ENCODE results near the gene WDR27.
"Not testable (repeated sequence)": the region's sequence is repeated elsewhere in the genome, so short reads cannot be mapped to it uniquely, and the experiment has no call there.

WDR27 gene

DNA sequence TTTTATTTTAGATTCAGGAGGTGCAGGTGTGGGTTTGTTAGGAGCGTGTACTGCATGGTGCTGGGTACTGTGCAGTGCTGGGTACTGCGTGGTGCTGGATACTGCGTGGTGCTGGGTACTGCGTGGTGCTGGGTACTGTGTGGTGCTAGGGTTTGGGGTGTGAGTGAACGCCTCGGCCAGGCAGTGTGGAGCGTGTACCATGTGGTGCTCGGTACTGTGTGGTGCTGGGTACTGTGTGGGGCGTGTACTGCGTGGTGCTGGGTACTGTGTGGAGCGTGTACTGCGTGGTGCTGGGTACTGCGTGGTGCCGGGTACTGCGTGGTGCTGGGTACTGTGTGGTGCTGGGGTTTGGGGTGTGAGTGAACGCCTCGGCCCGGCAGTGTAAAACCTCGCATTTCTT is 62.9 kb downstream of the WDR27 start:
- DNase-seq = no peak

DNA sequence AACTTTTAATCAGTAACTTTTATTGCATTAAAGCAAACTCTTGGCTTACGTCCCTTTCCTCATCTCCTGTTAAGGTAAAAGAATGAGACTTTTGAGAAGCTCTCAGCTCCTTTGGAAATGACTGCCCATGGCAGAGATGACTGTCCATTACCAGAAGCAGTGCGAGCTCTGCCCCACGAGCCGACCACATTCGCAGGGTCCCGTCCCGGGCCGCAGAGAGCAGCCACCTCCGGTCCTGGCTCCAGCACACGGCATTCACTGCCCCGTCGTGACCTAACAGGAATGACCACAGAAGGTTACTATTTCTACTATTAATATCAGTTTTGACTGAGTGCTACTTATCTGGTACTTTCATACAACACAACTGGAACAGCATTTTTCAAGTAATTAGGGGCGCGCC is 63.4 kb downstream of the WDR27 start:
- no peak for DNase-seq

DNA sequence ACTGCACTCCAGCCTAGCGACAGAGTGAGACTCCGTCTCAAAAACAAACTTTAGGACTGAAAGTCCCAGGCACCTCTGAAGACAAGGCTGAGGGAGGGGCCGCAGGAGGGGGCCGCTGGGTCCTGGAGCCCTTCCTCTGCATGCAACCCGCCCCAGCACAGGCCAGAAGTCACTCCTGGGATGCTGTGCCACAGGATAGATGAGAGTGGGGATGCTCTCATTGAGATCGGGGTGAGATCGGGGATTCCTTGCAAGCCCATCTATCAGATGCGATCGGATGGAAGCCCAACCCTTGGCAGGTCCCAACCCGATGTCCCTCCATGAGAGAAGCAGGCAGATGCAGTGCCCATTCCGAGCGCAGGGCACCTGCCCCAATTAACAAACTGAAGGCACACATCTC is 66.5 kb downstream of the WDR27 start:
- DNase-seq = no peak

DNA sequence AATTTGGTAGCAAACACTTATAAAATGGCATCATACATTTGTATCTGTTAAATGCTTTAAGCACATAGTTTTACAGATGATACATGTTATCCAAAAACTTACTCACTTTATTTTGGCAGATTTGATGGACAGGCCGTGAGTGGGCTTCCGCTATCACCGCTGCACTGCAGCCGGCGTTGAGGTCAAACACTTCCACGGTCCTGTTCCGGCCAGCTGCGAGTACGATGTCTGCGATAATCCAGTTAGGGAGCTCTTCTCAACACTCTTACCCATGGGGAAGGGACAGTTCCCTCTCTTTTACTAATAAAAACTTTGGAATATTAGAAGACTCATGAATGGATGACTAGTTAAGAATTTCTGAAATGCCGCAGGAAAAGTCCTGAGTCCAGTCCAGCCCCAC is 69.0 kb downstream of the WDR27 start:
- no peak for DNase-seq

DNA sequence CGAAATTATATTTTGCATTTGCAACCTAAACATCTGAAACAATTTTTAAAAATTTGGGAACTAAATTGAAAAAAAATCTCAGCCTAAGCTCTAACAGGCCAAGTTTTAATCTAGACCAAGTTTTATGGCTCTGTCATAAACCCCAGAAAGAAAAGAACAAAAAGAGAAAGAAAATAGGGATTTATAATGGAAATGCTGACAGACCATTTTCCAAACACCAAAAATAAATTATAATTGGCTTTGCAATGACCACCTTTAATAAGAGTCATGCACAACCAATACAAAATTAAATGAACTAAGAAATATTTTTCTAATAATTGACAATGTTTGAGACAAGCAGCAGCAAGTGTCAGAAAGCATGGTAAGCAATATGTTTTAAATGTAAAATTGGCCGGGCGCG is 72.6 kb downstream of the WDR27 start:
- DNase-seq = no peak

DNA sequence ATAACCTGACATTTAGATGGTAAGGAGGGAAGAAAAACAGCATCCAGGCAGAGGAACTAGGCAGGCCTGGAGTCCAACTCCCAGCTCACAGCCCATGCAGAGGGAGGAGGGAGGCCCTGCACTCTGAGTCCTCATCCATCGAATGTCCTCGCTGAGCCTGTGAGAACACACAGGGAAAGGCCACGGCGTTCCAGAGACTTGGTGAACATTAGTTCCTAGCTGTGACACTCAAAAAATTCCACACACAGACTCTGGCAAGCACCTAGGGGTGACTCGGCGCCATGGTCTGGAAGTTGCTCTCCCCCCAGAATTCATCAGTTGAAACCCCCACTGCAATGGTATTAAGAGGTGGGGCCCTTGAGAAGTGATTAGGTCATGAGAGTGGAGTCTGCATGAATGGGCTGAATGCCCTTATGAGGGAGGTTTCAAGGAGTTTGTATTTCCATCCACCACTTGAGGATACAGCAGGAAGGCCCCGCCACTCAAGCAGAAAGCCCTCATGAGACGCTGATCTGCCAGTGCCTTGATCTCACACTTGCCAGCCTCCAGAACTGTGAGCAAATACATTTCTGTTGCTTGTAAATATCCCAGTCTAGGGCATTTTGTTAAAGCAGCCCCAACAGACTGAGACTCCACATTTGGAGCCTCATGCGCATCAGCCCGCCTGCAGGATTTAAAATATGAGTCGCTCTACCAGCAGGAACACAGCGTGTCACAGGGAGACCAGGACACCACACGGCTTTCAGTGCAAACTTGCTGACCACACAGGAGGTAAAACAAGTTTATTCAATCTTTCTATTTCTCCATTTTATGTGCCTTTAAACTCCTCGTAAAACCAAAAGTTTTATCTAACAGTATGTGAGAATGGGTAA is 73.9 kb downstream of the WDR27 start:
- no peak for DNase-seq

DNA sequence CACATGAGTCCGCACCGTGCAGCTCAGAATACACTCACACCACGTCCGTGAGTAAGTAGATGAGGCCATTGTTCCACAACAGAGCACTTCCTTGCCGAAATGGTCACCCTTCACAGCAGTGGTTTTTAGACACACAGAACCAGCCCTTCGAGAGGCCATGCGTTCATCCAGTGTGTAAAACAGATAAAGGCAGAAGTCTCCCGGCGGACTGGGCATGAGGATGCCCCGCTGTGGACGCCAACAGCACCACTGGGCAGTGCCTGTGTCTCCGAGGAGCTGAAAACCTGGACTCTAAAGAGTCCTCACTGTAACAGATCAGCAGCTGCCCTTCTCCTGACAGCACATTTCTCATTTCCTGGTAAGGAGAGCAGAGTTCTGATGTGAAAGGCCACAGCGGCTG is 75.2 kb downstream of the WDR27 start:
- no peak for DNase-seq

DNA sequence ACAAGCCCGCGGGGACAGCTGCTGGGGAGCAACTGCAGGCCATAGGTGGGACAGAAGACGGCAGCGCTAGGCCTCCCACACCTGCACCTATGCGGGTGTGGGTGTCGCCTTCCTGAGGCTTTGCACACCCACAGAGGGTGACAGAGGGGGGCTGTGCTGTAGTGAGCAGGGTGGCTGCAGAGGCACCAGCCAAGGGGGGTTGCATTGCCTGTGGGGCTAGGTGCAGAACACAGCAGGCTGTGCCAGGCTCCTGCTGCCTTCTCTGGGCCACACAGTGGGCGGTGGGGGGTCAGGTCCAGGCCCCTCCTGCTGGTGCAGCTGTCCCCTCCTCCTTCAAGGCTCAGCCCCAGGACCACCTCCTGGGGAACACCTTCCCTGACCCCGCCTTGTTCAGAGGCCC is 75.7 kb downstream of the WDR27 start:
- no peak for DNase-seq

DNA sequence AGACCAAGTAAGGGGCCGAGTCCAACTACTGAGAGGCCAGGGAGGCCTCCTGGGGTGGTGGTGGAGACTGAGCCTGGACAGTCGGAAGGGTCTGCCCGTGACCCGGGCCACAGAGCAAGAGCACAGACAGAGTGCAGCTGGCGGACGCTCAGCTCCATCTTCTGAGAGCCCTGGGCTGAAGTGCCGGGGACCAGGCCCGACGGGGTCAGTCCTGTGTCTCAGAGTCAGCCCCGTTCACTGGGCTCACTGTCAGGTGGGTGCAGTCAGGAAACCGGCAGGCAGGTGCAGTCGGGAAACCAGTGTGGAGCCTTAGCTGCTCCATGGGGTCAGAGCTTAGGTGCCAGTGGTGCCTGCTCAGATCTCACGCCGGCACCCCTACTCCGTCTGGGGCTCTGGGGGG is 76.5 kb downstream of the WDR27 start:
- DNase-seq = no peak

DNA sequence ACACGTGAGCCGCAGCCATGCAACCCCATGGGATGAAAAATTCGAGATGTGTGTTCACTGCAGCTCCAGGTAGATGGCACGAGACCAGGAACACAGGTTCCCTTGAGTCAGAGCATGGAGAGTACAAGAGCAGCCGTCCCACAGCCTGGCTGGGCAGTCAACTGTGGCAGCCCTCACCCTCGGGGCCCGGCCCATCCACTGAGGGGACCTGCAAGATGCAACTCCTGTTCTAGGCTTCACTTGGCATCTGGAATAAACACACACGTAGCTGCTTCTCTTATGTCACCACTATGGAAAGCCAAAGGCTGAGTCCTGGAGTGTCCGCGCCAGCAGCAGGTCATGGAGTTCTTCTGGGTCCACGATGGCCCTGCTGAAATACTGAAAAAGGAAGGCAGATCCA is 77.0 kb downstream of the WDR27 start:
- DNase-seq = no peak

DNA sequence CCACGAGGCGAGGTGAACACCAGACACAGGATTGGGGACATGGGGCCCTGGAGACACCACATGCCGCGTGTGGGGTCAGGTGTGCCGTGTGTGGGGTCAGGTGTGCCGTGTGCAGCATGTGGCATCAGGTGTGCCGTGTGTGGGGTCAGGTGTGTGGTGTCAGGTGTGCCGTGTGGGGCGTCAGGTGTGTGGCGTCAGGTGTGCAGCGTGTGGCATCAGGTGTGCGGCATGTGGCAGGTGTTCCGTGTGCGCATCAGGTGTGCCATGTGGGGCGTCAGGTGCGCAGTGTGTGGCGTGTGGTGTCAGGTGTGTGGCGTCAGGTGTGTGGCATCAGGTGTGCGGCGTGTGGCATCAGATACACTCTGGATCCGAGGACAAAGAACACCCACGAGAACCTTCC is 77.9 kb downstream of the WDR27 start:
- no peak for DNase-seq

DNA sequence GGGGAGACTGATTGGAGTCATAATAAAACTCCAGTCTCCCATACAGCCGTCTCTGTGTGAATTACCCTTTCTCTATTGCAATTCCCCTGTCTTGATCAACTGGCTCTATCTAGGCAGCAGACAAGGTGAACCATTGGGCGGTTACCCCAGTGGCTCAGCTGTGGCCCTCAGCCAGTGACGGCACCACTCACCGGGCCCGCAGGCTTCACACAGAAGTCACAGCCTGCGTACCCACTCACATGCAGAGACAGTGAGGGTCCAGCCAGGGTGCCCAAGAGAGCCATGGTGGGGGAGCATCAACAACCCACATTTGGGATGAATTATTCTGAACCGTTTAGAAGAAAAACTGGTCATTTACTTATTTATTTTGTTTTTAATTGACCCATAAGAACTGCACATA is 78.5 kb downstream of the WDR27 start:
- DNase-seq = no peak

DNA sequence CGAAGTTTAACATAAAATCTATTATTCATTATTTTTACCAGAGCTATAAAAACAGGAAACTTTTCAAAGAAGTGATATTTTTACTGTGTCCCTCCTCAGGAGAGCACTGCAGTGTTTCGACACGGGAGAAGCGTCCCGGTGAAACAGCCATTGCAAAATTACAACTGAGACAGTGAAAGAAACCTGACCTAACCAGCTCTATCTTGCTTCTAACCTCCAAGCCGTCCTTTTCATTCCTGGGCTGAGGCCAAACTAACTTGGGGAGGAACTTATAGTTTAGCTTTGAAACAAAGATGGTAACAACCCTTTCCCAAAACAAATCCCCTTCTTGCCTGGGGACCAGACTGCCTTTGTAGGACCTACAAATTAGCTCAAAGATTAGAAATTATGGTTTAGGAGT is 79.2 kb downstream of the WDR27 start:
- DNase-seq = no peak

DNA sequence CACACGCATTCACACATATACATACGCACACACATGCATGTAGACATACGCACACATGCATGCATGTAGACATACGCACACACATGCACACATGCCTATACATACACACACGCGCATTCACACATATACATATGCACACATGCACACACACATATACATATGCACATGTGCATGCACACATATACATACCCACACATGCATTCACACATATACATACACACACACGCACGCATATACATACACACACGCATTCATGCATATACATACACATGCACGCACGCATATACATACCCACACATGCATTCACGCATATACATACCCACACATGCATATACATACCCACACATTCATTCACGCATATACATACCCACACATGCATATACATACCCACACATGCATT is 80.5 kb downstream of the WDR27 start:
- no peak for DNase-seq

DNA sequence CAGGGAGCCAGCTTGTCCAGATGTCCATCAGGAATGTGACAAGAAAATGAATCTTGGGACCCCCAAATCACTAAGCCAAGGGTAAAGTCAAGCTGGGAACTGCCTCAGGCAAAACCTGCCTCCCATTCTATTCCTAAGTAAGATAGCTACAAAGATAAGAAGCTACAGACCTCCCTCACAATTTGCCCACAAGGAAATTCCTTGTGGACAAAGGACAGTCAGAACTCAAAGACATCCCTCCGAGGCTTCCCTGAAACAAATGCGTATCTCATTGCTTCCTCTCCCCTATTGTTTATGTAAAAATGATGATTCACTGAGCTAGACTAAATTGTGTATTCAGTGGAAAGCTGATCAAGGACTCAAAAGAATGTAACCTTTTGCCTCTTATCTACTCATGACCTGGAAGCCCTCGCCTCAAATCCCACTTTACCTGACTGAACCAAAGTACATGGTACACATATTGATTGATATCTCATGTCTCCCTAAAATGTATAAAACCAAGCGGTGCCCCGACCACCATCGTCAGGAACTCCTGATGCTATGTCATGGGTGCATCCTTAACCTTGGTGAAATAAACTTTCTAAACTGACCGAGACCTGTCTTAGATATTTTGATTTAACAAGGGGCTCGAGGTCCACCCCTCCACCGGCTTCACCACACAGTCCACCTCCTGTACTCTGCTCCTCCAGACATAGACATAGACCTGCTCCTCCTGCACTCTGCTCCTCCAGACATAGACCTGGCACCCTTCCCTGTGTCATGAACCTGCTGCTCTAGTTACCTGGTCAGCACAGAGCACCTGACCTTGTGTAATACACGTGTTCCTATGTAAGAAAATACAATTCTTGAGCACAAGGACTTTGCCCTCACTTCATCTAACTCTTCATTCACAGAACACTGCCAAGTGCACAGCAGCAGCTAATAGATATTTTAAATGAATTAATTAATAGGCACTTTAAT is 81.4 kb downstream of the WDR27 start:
- DNase-seq = no peak

DNA sequence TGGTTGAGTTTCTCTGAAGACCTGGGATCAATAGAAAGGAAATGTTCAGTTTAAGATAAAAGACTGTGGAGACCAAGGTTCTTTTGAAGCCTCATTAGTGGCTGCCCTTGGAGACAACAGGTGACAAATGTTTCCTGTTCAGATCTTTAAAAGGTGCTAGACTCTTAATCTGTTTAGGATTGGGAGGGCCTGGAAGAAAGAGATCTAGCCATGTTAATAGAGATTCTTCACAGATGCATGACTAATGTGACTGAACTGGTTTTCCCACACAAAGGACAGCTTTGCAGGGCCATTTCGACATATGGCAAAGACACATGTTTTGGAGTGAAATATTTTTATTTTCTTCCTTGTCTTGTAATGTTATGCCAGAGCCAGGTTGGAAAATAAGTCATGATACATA is 82.2 kb downstream of the WDR27 start:
- no peak for DNase-seq

DNA sequence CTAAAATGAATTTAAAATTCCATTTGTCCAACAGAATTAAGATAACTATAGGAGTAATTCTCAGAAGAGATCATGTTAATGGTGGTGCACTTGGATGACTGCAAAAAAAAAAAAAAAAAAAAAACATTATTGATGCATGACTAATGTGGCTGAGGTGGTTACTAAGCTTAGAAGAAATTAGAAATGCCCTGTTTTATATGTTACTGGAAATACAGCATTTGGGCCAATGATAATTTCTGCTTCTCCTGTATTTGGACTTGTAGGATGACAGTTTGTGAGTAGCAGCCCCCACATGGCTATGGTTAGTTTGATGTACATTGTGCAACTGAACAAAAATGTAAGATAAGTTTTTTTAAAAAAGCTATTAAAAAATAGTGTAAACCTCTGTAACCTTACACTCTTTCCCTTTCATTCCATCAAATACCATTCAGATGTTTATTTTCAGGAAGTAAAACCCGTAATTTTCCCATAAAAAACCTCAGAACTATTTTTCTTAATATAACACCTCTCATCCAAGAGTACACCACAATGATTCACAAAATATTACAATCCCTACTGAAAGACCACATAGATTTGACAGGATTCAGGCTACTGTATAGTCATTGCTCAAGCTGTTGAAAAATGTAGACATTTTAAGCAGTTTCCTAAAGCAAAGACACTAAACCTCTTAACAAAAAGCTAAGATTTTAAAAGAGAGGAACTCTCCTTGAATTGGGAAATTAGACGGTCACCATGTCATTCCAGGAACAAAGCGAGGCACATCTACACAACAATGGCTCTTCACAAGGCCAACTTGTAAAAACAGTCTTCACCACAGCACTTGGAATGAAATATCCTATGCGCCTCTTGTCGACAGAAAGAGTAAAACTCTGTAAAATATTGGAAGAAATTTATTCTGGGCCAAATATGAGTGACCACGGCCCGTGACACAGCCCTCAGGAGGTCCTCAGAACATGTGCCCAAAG is 83.0 kb downstream of the WDR27 start:
- DNase-seq = no peak

DNA sequence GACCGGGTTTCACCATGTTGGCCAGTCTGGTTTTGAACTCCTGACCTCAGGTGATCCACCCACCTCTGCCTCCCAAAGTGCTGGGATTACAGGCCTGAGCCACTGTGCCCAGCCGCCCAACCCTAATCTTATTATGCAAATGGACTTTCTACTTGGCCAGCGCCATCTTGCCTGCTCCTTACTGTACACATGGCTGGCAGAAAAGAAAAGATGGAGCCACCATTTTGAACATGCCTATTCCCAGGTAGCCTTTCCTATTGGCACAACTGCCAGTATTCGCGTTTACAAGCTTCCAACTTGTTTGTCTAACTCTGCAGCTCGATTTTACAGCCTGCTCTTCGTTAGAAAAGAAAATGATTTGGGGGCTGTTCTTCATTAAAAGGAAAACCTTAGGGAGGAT is 84.3 kb downstream of the WDR27 start:
- no peak for DNase-seq

DNA sequence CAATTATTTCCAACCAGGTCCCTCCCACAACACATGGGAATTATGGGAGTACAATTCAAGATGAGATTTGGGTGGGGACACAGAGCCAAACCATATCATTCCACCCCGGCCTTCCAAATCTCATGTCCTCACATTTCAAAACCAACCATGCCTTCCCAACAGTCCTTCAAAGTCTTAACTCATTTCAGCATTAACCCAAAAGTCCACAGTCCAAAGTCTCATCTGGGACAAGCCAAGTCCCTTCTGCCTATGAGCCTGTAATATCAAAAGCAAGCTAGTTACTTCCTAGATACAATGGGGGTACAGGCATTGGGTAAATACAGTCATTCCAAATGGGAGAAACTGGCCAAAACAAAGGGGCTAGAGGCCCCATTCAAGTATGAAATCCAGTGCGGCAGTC is 93.2 kb downstream of the WDR27 start:
- not testable (repeated sequence) for DNase-seq

DNA sequence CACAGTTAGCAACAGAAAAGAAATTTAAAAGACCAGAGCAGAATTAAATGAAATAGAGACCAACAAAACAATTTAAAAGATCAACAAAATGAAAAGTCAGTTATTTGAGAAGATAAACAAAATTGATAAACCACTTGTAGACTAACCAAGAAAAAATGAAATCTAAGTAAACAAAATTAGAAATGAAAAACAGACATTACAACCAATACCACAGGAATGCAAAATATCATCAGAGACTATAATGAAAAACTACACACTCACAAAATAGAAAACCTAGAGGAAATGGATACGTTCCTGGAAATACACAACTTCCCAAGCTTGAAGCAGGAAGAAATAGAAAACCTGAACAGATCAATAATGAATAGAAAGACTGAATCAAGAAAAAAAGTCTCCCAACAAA is 97.8 kb downstream of the WDR27 start:
- no peak for DNase-seq

DNA sequence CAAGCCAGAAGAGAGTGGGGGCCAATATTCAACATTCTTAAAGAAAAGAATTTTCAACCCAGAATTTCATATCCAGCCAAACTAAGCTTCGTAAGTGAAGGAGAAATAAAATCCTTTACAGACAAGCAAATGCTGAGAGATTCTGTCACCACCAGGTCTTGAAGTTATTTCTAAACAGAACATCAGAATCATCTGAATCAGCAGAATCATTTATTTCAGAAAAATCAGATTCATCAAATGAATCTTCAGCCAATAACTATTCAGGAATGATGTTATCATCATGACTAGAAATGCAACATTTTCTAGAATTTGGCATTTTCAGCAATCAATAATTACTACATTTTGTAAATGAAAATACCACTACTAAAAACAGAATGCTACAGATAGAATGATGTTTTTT is 100.7 kb downstream of the WDR27 start:
- DNase-seq = not testable (repeated sequence)

DNA sequence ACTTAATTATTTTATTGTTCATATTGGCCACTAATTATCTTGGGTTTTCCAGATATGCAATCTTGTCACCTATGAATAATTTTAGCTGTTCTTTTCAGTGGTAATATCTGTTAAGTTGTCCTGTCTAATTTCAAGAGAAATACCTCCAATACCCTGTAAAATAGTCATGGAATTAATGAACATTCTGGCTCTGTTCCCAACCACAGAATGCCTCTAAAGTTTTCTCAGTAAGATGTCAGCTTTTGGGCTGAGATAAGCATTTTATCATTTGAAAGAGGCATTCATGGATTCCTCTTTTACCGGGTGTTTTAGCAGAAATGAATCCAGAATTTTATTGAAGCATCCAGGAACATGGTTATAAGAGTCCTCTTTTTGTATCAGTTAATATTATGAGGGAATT is 109.3 kb downstream of the WDR27 start:
- no peak for DNase-seq

DNA sequence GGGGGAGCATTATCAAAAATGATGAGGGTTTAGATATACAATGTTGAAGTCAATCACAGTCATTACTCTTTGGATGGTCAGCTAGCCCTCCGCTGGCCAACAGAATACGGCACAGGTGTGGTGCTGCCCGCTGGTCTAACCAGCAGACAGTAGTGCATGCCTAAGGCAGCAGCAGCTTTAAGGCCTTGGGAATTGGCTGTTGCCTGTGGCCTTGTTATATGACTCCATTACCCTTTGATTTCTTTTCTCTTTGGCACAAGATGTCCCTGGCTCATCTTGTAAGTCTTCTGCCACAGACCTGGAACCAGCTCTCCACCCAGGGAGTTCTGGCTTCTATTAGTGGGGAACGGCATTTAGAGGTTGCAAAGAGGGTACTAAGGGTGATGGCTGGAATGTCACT is 110.2 kb downstream of the WDR27 start:
- no peak for DNase-seq
